GM23338 (cell line): ENCODE results near the gene EFHC2. TPM values are rescaled to one million over a fixed set of nuclear protein-coding genes. Genes with fewer than 3 reads are reported as not detected.

Source experiments
- ATAC-seq: fragments of 200-7000 bp; cut with Tn5 transposase; 3 replicates; pipeline ENCODE4 v1.9.1; 2020
- DNase-seq: peaks from one replicate; pipeline ENCODE4 v3.0.0-alpha.2; 2015; ENCODE audit warnings: low spot score
- H2AFZ ChIP-seq: fragments of 200-600 bp; sonication (generic); 2 replicates; pipeline ENCODE4 v1.8.0; 2016; ENCODE audit warnings: antibody characterized with exemption, mild to moderate bottlenecking, moderate library complexity
- H3F3A ChIP-seq: fragments of 200-600 bp; sonication (generic); replicated peaks from 2 replicates; pipeline ENCODE4 v1.8.0; 2017; ENCODE audit warnings: antibody characterized with exemption, mixed run types, low read depth
- H3K27ac ChIP-seq: fragments of 200-600 bp; sonication (generic); 2 replicates; pipeline ENCODE4 v1.6.1; 2016; ENCODE audit warnings: low read depth
- H3K27me3 ChIP-seq: fragments of 200-600 bp; sonication (generic); 2 replicates; pipeline ENCODE4 v1.8.0; 2016; ENCODE audit warnings: mild to moderate bottlenecking, mixed run types, moderate library complexity; ENCODE audit not compliant: insufficient read depth
- H3K36me3 ChIP-seq: fragments of 200-600 bp; sonication (generic); 2 replicates; pipeline ENCODE4 v1.8.0; 2016; ENCODE audit warnings: mild to moderate bottlenecking; ENCODE audit not compliant: insufficient read depth
- H3K4me1 ChIP-seq: fragments of 200-600 bp; sonication (generic); 2 replicates; pipeline ENCODE4 v1.8.0; 2016; ENCODE audit warnings: mild to moderate bottlenecking, moderate library complexity; ENCODE audit not compliant: insufficient read depth
- H3K4me2 ChIP-seq: fragments of 200-600 bp; sonication (generic); 2 replicates; pipeline ENCODE4 v1.7.1; 2017; ENCODE audit warnings: mixed run types
- H3K4me3 ChIP-seq: fragments of 200-600 bp; sonication (generic); 2 replicates; pipeline ENCODE4 v1.6.1; 2016; ENCODE audit warnings: mixed run types
- H3K79me2 ChIP-seq: fragments of 200-600 bp; sonication (generic); replicated peaks from 2 replicates; pipeline ENCODE4 v1.8.0; 2017; ENCODE audit warnings: mild to moderate bottlenecking; ENCODE audit not compliant: insufficient read depth
- H3K9me2 ChIP-seq: fragments of 200-600 bp; sonication (generic); 2 replicates; pipeline ENCODE4 v1.8.0; 2017; ENCODE audit not compliant: insufficient read depth
- H4K20me1 ChIP-seq: fragments of 200-600 bp; sonication (generic); replicated peaks from 2 replicates; pipeline ENCODE4 v1.8.0; 2017; ENCODE audit warnings: mild to moderate bottlenecking; ENCODE audit not compliant: insufficient read depth
- H3K27ac Mint-ChIP-seq: 2 replicates; pipeline ENCODE4 v1.8.0; 2020; ENCODE audit warnings: inconsistent platforms, mild to moderate bottlenecking, moderate library complexity, mixed read lengths
- H3K27me3 Mint-ChIP-seq: 3 replicates; pipeline ENCODE4 v1.8.0; 2022; ENCODE audit warnings: low read depth, mild to moderate bottlenecking, moderate library complexity, mixed read lengths, inconsistent platforms; ENCODE audit not compliant: insufficient read depth, poor library complexity
- H3K36me3 Mint-ChIP-seq: 3 replicates; pipeline ENCODE4 v1.8.0; 2021; ENCODE audit warnings: low read depth, mild to moderate bottlenecking, inconsistent platforms, moderate library complexity, mixed read lengths
- H3K4me1 Mint-ChIP-seq: 3 replicates; pipeline ENCODE4 v1.8.0; 2020; ENCODE audit warnings: mild to moderate bottlenecking, inconsistent platforms, mixed read lengths
- H3K4me3 Mint-ChIP-seq: 3 replicates; pipeline ENCODE4 v1.8.0; 2021; ENCODE audit warnings: moderate library complexity, mild to moderate bottlenecking, inconsistent platforms, mixed read lengths
- H3K9me3 Mint-ChIP-seq: 3 replicates; pipeline ENCODE4 v1.8.0; 2020; ENCODE audit warnings: moderate library complexity, mild to moderate bottlenecking, inconsistent platforms, mixed read lengths
- CREB1 ChIP-seq: fragments of 250-450 bp; sonication (Bioruptor Pico); IDR thresholded peaks from 2 replicates; pipeline ENCODE4 v1.5.0; 2020; ENCODE audit warnings: low read depth, mild to moderate bottlenecking, moderate library complexity
- CTCF ChIP-seq, 2 experiments: fragments of 200-600 bp in 1 of 2; sonication (generic) in 1 of 2; conservative IDR thresholded peaks; 2 replicates each; pipeline versions ENCODE4 v1.5.1 to v1.6.1; 2016 to 2017; ENCODE audit warnings: antibody characterized with exemption in 2 of 2, low read depth in 2 of 2, mild to moderate bottlenecking in 2 of 2, moderate library complexity in 1 of 2
- EZH2phosphoT487 ChIP-seq: fragments of 200-600 bp; sonication (generic); IDR thresholded peaks from one replicate; pipeline ENCODE4 v1.8.1; 2018; ENCODE audit warnings: antibody characterized with exemption; ENCODE audit not compliant: unreplicated experiment
- JUNB ChIP-seq: IDR thresholded peaks from one replicate; pipeline ENCODE4 v1.6.1; 2016; ENCODE audit warnings: antibody characterized with exemption; ENCODE audit not compliant: unreplicated experiment
- POLR2AphosphoS5 ChIP-seq: IDR thresholded peaks from 2 replicates; pipeline ENCODE4 v1.6.1; 2016; ENCODE audit warnings: antibody characterized with exemption, low read depth
- ZNF114 ChIP-seq: fragments of 250-450 bp; sonication (Bioruptor Pico); IDR thresholded peaks from 2 replicates; pipeline ENCODE4 v1.5.0; 2020; ENCODE audit warnings: mild to moderate bottlenecking, moderate library complexity
- ZNF462 ChIP-seq: fragments of 250-450 bp; sonication (Bioruptor Pico); IDR thresholded peaks from 2 replicates; pipeline ENCODE4 v1.5.0; 2020; ENCODE audit warnings: mild to moderate bottlenecking, moderate library complexity
- polyA plus RNA-seq: library from polyadenylated mRNA; unstranded; fragments of >200 nt; fragmentation: Nextera tagmentation; extraction: Ambion mirVana; gene quantifications from 2 replicates; pipeline ENCODE4 v1.2.1, GENCODE V29; 2016
- total RNA-seq: library from RNA; depleted of rRNA; stranded (reverse); fragments of >200 nt; shearing (Covaris generic); gene quantifications from 2 replicates; pipeline ENCODE4 v1.2.3, GENCODE V29; 2014
- TF ChIP-seq, protein P1 (sequence below): IDR thresholded peaks from one replicate; pipeline ENCODE4 v1.6.1; 2018; ENCODE audit warnings: antibody characterized with exemption; ENCODE audit not compliant: unreplicated experiment

Gene EFHC2
- total and polyA plus RNA-seq, 2 experiments from 2014 or later, result 3.1 to 3.2 TPM

- TF ChIP-seq CTCF (conservative IDR thresholded peaks at IDR 0.05; ENCODE audit: low read depth in 2 of 2), result no peak
- TF ChIP-seq POLR2AphosphoS5, result no peak
- TF ChIP-seq, protein P1, sequence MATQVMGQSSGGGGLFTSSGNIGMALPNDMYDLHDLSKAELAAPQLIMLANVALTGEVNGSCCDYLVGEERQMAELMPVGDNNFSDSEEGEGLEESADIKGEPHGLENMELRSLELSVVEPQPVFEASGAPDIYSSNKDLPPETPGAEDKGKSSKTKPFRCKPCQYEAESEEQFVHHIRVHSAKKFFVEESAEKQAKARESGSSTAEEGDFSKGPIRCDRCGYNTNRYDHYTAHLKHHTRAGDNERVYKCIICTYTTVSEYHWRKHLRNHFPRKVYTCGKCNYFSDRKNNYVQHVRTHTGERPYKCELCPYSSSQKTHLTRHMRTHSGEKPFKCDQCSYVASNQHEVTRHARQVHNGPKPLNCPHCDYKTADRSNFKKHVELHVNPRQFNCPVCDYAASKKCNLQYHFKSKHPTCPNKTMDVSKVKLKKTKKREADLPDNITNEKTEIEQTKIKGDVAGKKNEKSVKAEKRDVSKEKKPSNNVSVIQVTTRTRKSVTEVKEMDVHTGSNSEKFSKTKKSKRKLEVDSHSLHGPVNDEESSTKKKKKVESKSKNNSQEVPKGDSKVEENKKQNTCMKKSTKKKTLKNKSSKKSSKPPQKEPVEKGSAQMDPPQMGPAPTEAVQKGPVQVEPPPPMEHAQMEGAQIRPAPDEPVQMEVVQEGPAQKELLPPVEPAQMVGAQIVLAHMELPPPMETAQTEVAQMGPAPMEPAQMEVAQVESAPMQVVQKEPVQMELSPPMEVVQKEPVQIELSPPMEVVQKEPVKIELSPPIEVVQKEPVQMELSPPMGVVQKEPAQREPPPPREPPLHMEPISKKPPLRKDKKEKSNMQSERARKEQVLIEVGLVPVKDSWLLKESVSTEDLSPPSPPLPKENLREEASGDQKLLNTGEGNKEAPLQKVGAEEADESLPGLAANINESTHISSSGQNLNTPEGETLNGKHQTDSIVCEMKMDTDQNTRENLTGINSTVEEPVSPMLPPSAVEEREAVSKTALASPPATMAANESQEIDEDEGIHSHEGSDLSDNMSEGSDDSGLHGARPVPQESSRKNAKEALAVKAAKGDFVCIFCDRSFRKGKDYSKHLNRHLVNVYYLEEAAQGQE, result no peak
- no peak for TF ChIP-seq EZH2phosphoT487
- TF ChIP-seq ZNF114 (CRISPR knock-in tag), result no peak
These were observed 31.1 kb downstream of the EFHC2 start (continued) for GRCh38 chrX:44312421-44312820.

DNA sequence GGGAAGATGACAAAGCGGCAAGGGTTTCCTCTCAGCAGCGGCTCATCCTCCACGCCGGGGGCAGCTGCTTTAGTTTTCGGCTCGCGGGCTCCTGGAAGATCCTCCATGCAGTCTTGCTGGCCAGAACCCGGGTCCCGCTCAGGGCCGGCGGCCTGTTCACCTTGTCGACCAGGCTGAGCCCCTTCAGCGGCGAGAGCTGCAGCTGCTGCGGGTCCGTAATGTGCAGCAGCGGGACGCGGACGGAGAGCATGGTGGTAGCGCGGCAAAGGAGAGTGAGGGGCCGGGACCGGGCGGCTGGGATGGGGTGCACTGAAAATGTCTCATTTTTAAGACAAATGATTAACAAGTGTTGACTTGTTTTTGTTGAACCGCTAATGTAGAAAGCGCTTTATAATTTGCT is 33.2 kb downstream of the EFHC2 start:
- Histone ChIP-seq H3K79me2 (no peaks in the 10 kb centered on the region), H3K27ac (no peak overlapping the region), H3K4me2 (no peak overlapping the region), H3K4me3 (no peak overlapping the region), H3K4me1 (peaks cover 14% of the 10 kb centered on the region), H3K9me2 (no peaks in the 10 kb centered on the region), H3F3A (no peaks in the 10 kb centered on the region), H3K36me3 (no peaks in the 10 kb centered on the region), H4K20me1 (no peaks in the 10 kb centered on the region), H2AFZ (no peak overlapping the region), H3K27me3 (no peaks in the 10 kb centered on the region)
- Mint-ChIP-seq H3K36me3 (no peaks in the 10 kb centered on the region), H3K9me3 (no peaks in the 10 kb centered on the region), H3K27ac (no peak overlapping the region), H3K27me3 (no peaks in the 10 kb centered on the region), H3K4me3 (no peak overlapping the region), H3K4me1 (peaks cover 15% of the 10 kb centered on the region; the same call in 2 of the 3 replicates)
- TF ChIP-seq CREB1 (CRISPR knock-in tag) (no peak), JUNB (no peak), ZNF462 (CRISPR knock-in tag) (no peak), POLR2AphosphoS5 (no peak), EZH2phosphoT487 (no peak)
- DNase-seq (no peak), ATAC-seq (no peak)
